HUDEP-2 (cell line): Measurements from ENCODE around the gene SUGCT.

Experiments
- DNase-seq, 76 experiments: peaks; one replicate each; lab custom pipeline; 2025; ENCODE audit not compliant: unreplicated experiment in 76 of 76; lab: John Stamatoyannopoulos, UW

The SUGCT gene

DNA sequence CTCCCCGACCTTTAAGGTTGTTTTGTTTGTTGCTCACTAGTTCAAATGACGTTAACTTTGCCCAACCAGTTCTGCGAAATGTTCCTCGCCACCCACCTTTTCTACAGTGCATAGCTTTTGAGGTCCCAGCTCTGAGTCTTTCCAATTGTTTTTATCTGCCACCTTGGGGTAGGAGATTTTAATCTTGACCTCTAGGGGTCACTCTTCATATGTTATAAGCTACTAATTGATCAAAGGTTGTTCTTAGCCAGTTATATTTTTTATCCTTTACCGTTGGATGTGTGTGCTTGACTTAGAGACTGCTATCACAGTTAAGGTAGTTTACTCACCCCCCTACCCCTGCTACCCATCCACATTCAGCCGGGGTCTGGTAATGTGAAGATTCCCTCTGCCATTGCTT, 372.4 kb downstream of the SUGCT start:
- peak in 3 of 76 experiments; percentile 3 to 5 (median 3) for DNase-seq

DNA sequence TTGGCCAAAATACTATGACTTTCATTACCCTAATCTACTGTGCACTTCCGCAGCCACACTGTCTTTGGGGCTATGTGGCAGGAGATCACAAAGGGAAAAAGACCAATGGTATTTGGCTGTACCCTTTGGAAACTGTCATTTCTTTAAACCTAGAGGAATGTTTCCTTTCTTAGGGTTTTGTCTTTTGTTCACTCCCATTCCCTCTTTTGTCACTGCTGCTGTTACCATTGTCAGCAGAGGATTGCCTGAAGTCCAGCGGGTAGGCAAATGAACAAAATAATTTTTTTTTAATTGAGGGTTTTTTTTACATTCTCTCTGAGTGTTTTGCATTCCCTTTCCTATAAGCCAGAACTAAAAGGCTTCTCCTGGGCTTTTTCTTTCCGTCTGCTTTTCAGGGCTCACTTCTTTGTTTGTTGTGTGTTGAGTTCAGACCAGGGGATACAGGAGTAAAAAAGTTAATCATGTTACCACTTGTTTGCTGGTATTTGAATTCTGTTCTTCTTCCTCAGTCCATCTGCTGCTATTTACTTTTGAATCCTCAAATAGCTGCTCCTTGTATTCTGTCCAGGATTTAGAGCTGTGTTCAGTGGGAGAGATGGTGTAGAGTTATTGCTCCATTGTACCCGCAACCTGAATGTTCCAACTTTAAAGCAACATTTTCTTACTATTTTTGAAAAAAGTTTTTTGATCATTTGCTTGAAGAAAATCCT, 374.6 kb downstream of the SUGCT start:
- DNase-seq = no peak

DNA sequence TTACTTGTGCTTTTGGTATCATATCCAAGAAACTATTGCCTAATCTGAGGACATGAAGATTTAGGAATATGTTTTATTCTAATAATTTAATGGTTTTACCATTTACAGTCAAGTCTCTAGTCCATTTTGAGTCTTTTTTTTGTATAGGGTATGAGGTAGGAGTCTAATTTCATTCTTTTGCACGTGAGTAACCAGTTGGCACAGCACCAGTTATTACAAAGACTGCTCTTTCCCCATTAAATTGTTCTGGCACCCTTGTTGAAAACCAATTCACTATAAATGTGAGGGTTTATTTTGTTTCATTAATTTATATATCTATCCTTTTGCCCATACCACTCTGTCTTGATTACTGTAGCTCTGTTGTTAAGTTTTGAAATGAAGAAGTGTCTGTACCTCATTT, 381.6 kb downstream of the SUGCT start:
- no peak for DNase-seq

DNA sequence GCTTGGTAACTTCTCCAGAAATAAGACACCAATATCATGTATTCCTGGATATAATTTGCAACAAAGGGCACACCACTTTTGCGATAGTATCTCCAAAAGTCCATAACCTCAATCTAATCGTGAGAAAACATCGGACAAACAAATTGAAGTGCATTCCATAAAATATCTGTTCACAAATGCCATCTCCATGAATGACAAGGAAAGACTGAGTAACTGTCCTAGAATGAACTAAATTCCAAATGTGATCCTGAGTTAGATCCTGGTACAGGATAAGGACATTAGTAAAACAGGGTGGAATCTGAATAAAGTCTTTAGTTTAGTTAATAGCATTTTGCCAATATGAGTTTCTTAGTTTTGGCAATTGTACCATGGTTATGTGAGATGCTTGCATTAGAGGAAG, 384.2 kb downstream of the SUGCT start:
- DNase-seq = no peak

DNA sequence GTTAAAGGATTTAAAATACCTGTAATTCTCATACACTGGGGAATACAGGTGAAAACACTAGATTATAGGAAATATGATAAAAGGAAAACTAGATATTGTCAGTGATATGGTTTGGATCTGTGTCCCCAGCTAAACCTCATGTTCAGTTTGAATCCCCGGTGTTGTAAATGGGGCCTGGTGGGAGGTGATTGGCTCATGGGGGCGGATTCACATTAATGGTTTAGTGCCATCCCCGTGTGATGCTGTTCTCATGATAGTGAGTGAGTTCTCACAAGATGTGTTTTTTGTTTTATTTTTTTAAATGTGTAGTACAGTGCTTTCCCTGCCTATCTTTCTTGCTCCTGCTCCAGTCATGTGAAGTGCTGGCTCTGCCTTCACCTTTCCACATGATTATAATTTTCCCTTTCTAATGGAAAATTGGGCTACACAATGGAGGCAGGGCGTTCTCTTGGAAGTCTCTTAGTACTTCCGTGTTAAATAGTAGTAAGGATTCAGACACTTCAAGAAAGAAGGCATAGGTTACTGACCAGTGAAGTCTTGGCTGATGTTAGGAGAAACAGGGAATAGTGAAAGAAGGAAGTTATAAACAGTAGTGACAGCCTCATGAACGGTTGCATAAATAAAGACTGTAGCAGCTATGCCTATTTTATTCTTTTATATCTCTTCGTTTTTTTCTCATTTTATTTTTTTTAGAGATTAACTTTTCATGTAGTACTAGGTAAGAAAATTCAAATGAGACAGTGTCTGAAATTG, 386.4 kb downstream of the SUGCT start:
- no peak for DNase-seq

DNA sequence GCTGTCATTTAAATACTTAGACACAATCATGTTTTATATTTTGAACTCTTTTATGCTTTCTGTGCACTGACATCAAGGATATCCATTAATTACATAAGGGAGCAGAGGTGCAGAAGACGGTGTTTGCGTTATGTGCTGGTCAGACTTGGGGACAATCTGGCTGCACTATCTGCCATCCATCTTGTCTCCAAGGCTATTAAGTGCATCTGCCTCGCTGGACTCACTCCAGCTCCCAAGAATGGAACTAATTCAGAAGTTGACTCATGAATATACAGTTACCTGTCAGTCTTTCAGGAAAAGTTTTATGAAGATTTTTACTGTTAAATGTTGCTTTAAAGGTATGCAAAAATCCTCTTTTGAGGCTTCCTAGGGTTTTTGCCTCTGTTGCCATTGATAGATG, 391.0 kb downstream of the SUGCT start:
- DNase-seq = no peak

DNA sequence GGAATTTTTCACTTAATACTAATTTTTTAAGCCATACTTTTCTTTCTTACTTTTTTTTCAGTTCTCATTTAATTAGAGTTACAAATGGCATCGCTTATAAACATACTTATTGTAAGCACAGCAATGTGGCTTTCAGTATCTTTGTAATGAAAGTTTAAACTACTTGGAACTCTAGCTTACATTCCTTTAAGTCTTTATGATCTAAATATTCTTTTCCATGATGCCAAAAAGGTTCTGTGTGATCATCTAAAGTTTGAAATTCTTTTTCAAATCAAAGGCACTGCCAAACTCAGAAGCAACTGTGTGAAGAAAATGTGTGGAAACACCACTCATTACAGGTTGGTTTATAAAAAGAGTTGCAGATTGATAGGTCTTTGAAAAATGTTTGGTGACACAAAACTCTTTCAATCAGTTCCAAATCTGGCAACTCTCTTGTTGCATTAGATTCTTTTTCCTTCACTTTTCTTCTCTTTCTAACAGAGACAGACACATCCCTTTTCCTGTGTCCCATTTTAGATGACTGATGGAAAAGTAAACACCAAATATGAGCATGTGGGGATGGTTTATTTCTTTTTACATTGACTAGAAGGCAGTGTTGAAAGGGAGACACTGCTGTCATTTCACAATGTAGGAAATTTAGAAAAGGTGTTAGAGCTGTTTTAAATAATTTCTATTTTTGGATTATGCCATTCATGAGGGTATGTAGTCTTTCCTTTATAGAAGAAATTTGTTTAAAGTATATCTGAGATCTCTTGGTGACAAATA, 392.3 kb downstream of the SUGCT start:
- no peak for DNase-seq

DNA sequence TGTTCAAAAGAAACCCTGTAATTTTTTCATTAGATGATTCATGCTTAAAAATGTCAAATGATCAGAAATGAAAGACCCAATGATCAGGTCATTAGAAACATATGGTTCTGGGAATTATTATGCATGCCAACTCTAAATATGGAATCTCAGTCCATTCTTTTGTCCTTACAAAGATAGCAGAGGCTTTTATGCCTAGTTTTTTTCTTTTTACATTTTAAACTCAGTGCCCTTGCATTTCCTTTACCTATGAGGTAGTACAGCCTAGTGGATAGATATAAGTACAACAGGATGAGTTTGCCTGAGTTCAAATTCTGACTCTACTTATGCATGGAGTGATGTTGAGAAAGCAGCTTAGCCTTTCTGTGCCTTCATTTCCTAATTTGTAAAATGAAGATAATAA, 392.9 kb downstream of the SUGCT start:
- no peak for DNase-seq

DNA sequence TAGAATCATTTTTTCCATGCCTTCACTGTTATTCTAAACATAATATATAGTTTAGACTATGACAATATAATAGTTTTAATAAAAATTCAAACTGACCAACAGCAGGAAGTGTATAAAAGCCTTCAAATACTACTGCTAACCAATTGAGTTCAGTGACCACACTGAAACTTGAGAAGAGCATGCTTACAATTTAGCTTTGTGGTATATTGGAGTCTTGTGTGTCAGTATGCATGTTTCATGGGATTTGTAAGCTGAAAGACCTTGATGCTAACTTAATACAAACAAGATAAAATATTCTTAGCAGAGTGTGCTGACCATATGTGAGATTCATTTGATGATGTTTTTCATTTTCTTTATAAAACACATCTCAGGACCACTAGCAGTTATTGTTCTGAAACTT, 395.5 kb downstream of the SUGCT start:
- DNase-seq = no peak

DNA sequence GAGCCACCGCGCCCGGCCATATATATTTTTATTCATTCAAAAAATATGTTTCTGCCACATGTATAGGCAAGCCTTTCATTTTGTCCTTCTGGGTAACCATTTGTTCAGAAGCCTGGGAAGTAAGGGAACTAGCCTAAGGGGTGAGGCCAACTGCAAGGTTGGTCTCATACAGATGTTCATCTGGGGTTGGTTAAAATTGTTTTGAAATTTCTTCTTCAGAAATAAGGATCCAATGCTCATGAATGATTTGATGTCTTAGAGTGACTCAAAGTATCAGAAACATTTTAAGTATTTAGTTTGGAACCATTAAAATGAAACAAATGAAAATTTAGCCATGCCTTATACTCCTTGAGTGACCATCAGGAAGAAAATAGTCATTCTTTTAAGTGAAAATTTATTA, 397.2 kb downstream of the SUGCT start:
- DNase-seq = no peak

DNA sequence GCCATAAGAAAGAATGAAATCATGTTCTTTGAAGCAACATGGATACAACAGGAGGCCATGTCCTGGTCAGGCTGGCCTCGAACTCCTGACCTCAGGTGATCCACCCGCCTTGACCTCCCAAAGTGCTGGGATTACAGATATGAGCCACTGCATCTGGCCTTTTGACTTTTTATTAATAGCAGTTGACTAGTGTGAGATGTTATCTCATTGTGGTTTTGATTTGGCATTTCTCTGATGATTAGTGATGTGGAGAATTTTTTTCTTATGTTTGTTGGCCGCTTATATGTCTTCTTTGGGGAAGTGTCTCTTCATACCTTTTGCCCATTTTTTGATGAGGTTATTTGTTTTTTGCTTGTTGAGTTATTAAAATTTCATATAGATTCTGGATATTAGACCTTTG, 400.9 kb downstream of the SUGCT start:
- DNase-seq = no peak

DNA sequence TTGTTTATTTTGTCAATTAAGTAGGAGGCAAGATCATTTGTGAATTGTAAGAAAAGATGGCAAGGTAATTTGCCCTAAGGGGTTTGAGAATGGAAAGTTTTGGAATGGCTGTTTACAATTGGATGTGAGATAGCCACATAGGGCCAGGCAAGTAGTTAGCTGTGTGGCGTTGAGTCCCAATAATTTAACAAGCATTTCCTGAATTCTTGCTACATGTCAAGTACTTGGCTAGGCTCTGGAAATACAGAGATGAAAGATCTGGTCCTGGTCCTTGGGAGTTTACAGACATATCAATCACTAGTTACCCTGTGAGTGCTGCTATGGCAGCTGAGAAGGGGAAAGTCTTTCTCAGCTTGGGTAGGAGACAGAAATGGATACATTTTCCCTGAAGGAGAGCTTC, 401.6 kb downstream of the SUGCT start:
- no peak for DNase-seq

DNA sequence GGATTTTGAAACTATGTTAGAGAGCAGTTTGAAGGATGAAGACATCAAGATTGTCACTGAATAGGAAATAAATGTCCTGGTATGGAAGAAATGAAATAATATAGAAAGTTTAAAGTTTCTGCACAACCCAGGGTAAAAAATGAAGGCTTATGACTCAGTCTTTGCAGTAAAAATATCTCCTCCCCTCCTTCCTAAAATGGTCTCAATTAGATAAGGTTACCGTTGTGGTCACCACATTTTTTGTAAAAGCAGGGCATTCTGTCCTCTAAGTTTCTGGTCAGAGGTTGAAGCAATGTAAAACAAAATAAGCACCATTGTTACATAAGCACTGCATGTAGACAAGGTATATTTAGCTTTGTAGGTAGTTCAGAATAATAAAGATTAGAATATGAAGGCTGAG, 403.5 kb downstream of the SUGCT start:
- no peak for DNase-seq

DNA sequence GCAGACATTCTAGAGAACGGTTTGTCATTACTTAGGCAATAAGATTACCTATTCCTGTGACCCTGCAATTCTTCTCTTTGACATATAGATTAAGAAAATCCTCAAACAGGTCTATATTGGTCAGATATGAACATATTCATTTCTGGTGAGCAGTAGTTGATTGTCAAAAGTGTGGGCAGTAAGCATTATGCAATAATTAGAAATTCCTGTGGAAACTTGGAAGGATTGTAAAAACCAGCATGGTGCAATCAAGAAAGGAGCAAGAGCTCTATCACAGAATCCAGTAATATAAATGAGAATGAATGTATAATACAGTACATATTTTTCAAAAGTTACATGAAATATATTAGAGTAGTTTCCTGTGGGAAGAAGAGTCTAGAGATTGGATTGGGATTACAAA, 406.5 kb downstream of the SUGCT start:
- no peak for DNase-seq

DNA sequence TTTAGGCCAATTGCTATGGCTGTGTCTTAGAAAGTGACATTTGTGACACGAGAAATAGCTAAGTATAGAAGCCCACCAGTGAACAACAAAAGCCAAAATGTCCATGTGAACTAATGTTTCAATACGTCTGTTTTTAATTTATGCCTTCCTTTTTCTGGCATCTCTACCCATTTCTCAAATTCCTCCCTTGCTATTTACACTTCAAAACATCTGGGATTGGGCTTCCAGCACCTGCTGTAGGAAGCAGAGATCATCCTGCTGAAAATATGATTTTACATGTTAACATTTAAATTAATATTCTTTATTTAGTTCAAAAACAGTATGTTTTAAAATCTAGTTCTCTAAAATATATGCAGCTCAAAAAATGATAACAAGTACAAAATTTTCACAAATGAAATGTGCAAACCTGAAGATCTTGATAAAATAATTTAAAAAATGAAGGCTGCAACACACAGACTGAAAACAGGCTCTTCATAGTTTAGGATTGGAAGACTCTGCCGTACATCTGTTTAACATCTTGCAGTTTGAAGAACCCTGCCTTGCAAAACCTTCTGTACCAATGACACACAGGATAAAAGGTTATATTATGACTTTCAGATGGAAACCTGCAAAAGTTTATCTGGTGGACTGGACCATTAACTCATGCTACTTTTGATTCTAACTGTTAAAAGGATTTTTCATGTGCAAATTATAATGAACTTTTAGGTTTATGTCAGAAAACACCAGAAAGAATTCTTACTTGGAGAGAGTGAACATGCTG, 408.4 kb downstream of the SUGCT start:
- DNase-seq = no peak

DNA sequence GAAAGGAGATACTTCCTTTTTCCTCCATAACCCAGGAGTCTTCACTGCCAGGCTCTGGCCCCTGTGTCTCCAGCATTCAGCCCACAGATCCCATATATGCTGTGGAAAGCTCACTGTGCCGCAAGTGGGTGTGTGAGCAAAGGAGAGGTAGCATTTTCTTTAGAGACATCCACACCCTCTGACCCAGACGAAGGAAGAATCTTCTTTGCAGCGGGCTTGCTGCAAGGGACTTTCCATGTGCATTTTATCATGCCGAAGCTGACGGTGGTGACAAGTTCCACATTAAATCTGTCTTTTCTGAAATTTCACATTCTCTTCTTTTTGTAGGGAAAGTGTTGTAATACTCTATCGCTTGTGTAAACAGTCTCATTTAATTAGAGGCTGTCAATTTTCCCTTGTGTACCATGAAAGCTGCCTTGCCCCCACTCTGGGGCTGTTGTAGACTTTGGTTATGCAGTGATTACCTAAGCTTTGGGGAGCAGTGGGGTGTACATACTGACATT, 409.5 kb downstream of the SUGCT start:
- no peak for DNase-seq

DNA sequence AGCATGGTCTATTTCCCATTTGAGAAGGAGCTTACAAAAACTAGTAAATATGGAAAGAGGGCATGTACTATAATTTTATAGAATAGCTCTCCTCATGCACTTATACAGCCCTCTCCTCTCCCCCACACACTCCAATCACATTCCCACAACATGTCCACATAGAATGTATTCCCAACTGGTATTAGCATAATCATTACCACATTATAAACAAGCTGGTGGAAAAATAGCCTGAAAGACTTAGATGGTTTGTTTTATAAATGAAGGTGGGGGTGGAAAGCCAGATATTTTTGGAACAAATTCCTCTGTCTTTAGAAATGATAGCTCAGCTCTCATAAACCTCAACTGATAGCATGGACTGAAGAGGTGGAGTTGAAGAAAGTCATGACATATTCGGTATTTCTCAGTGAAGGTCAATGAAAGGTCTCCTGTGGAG, 410.1 kb downstream of the SUGCT start:
- DNase-seq = no peak

DNA sequence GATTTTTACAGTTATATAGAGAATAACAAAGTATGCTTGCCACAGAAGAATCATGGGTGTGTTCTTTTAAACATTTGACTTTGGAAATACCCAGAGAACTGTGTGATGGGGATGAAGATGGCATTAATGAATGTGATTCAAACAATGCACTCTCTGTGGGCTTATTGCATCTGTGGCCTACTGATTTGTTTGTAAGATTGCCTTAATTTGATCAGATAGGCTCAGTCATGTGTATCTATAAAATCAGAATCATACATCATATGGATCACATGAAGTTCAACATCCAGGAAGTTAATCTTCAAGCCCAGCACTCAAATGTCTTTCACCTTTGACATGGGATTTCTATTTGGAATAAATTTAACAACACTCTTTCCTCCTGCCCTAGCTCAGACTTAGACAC, 410.9 kb downstream of the SUGCT start:
- DNase-seq = no peak

DNA sequence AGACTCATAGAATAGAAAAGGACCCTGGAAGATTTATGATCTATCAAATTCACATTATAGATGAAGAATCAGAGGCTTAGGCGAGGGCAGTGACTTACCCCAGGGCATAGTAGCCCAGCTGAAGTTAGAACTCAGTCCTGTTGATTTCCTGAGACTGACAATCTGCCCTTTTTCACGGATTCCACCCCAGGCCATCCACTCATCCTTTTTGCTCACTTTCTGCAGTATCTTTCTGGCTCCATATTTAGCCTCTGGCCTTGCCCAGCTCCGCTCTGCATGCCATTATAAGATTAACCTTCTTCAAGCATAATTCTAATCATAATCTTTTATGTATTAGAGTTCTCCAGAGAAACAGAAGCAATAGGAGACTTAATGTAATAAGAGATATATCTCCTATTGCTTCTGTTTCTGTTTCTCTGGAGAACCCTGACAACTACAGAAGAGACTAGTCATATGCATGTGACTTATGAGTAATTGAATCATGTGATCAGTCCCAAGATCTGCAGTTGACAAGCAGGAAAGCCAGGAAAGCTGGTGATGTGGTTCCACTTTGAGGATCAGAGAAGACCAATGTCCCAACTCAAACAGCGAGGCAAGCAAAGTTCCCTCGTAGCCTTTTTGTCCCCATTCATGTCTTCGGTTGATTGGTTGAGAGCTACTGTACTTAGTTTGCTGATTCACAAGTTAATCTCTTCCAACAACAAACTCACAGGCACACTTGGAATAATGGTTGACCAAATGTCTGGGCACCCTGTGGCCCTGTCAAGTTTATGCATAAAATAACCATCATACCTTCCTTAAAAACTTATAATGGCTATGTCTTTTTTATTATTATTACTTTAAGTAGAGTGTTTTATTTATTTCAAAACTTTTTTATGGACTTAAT, 412.1 kb downstream of the SUGCT start:
- DNase-seq = no peak
